NCI-H526 treated with DMSO at 0.1 percent for 48 hours (cell line): ENCODE results near the gene CSRP1.

Source experiments
- DNase-seq: peaks from one replicate; lab custom pipeline; 2025; lab: John Stamatoyannopoulos, UW

CSRP1 gene

DNA sequence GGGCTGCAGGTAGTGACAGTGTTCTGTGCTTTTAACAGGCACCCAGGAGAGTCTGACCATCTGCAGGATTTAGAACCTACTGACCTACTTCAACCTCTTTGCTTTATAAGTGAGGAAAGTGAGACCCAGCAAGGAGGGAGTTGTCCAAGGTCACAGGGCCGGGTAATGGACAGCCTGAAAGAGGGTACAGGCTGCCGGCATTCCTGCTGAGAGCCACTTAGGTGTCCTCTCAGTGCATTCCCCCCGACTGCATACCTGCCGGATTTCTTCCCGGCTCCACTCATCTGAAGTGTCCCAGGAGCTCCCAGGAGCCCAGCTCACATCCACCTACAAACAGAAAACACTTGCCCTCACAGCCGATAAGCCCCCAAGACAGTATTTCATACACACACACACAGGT, 51.8 kb downstream of the CSRP1 start:
- no peak for DNase-seq

DNA sequence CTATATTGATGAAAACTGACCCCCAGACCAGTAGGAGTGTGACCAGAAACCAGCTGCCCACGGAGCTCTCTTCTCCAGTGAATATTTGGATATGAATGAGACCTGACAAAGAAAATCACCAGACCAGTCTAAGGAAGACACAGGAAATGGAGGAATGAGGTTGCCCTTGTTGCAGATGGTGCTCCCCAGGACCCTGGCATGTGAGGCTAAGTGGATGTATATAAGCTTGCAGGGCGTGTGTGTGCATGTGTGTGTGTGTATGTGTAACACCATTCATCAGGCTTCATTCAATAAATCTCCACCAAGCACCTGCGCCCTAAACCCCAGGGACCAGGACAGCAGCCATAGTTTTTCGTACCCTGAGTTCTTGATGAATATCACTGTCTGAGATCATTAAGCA, 52.3 kb downstream of the CSRP1 start:
- DNase-seq, result no peak

- no peak for DNase-seq
Measured at GRCh38 chr1:201452866-201453265, 54.1 kb downstream of the CSRP1 start.

DNA sequence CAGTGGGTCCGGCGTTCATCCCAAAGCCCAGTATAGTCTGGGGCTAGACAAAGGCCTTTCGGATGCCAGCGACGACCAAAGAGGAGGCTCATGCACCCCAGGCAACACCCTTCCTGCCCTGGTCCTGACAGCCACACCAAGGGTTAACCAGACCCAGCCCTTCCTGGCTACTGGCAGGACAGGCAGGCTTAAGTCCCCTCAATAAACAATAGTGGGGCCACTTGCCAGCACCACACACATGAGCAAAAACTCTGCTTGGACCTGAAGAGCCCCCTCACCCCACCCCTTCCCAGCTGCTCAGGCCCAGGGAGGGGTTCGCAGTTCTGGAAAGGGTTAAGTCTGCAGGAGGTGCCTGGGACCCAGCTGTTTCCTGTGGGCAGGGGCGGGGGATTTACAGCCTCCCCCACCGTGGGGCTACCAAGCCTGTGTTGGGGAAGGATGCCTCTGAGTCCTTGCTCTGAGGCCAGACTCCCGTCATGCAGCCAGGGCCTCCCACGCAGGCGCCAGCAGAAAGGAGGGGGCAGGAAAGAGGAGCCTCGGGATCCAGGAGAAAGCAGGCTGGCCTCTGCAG, 56.1 kb downstream of the CSRP1 start:
- no peak for DNase-seq

GRCh38 chr1:201448990-201449389, 57.9 kb downstream of the CSRP1 start:
- DNase-seq, result no peak

- peak; percentile 8 for DNase-seq
Measured at GRCh38 chr1:201447903-201448871, 58.7 kb downstream of the CSRP1 start.

- DNase-seq, result no peak
Measured at GRCh38 chr1:201445310-201445709, 61.6 kb downstream of the CSRP1 start.

DNA sequence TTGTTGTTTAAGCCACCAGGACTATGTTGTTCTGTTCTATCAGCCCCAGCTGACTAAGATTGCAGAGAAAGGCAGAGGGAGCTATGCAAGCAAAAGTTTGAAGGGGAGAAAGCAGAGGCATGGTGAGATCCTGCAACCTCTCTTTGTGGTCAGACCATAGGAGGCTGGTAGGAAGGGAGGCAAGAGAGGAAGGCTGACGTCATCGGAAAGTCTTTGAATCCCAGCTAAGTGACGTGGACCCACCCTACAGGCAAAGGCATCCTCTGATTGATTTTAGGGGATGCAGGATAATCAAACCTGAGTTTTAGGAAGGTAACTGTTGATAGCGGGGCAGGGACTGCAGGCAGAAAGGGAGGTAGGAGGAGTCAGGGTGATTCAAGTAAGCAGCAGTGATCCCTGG, 62.1 kb downstream of the CSRP1 start:
- DNase-seq, result no peak

GRCh38 chr1:201443747-201444146, 63.2 kb downstream of the CSRP1 start:
- no peak for DNase-seq

DNA sequence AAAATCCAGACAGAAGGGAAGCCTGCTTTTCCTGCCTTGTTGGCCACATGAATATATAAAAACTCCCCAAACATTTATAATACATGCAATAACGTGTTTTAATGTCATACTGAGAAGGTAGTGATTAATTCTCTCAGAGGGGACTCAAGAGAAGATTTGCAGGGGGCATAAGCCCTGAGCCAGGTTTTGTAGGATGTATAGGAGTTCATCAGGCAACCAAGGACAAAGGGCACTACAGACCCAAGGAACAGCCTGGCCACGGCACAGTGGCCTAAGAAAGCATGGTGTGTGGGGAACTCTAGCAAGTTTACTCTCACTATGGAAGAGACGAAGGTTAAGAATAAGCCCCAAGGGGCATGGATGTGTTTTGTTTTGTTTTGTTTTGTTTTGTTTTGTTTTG, 70.0 kb downstream of the CSRP1 start:
- no peak for DNase-seq

GRCh38 chr1:201436393-201436792, 70.5 kb downstream of the CSRP1 start:
- DNase-seq, result no peak

GRCh38 chr1:201434266-201434665, 72.7 kb downstream of the CSRP1 start:
- no peak for DNase-seq

DNA sequence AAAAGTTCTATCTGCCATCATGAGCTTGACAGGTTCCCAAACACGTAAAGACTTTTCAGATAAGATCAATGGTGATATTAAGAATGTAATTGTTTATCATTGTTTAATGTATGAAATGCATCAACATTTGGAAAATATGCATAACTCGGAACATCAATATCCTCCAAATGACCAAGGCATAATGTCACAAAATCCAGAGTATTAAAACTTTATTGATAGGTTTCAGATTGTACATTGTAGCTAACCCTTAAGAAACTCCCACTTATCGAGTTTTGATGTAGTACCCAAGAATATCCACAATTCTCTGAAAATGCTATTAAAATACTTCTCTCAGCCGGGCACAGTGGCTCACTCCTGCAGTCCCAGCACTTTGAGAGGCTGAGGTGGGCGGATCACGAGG, 73.3 kb downstream of the CSRP1 start:
- no peak for DNase-seq
